GM12864 (cell line): Measurements from ENCODE around the gene GGACT.

Experiments
- DNase-seq: peaks from one replicate; pipeline ENCODE4 v3.0.0-alpha.2; 2011; ENCODE audit warnings: low read depth
- H3K4me3 ChIP-seq: 2 replicates; pipeline ENCODE4 v1.5.1; 2011; ENCODE audit warnings: mild to moderate bottlenecking, low read depth, low read length, control low read depth
- CTCF ChIP-seq: IDR thresholded peaks from 2 replicates; pipeline ENCODE4 v1.5.1; 2011; ENCODE audit warnings: low read depth, mild to moderate bottlenecking, moderate library complexity, low read length, control low read depth, inconsistent platforms; ENCODE audit errors: missing control alignments

The GGACT gene

GRCh38 chr13:100600915-100601314 lies 12.3 kb upstream of the GGACT start:
- DNase-seq: no peak
- H3K4me3 ChIP-seq: no peak overlapping the region
- TF ChIP-seq CTCF: no peak

- no peak for DNase-seq
- TF ChIP-seq CTCF: no peak
Measured at GRCh38 chr13:100600461-100600860, 11.9 kb upstream of the GGACT start.

GRCh38 chr13:100597253-100597652 lies 8.7 kb upstream of the GGACT start:
- no peak for DNase-seq
- TF ChIP-seq CTCF: no peak
- H3K4me3 ChIP-seq: no peak overlapping the region

More at GRCh38 chr13:100600461-100600860, 11.9 kb upstream of the GGACT start:
- H3K4me3 ChIP-seq: no peak overlapping the region

- no peak for DNase-seq
- no peak overlapping the region for H3K4me3 ChIP-seq
Measured at GRCh38 chr13:100596516-100596915, 7.9 kb upstream of the GGACT start.

GRCh38 chr13:100594731-100595130 lies 6.1 kb upstream of the GGACT start:
- peak; percentile 74 for TF ChIP-seq CTCF
- DNase-seq: no peak
- H3K4me3 ChIP-seq: no peak overlapping the region

More at GRCh38 chr13:100596516-100596915, 7.9 kb upstream of the GGACT start:
- TF ChIP-seq CTCF: no peak

- no peak overlapping the region for H3K4me3 ChIP-seq
- no peak for DNase-seq
- no peak for TF ChIP-seq CTCF
Measured at GRCh38 chr13:100594255-100594654, 5.7 kb upstream of the GGACT start.

GRCh38 chr13:100589178-100589725 lies 663 bp upstream of the GGACT start:
- DNase-seq: no peak
- no peak overlapping the region for H3K4me3 ChIP-seq
- no peak for TF ChIP-seq CTCF
